HG02943 (cell line): Measurements from ENCODE around the gene SCN7A.

Experiments used
- ATAC-seq: cut with Tn5 transposase; IDR thresholded peaks from one replicate; pipeline ENCODE4 v1.9.1; 2021; ENCODE audit warnings: mild to moderate bottlenecking, low read depth, moderate library complexity; ENCODE audit not compliant: unreplicated experiment

SCN7A gene

GRCh38 chr2:166494140-166494624 is at the start of gene SCN7A:
TSS of gene SCN7A (minus strand) at chr2:166494249. CDS start at chr2:166477696, 16,553 bp downstream.
- ATAC-seq = no peak

GRCh38 chr2:166539340-166540162 is 45.5 kb upstream of the SCN7A start:
- ATAC-seq = peak; percentile 87

- no peak for ATAC-seq
These were observed 42.1 kb upstream of the SCN7A start for GRCh38 chr2:166536111-166536510.

- no peak for ATAC-seq
These were observed 27.1 kb upstream of the SCN7A start for GRCh38 chr2:166521155-166521554.

- no peak for ATAC-seq
These were observed 26.6 kb upstream of the SCN7A start for GRCh38 chr2:166520604-166521003.

GRCh38 chr2:166519391-166519962 is 25.4 kb upstream of the SCN7A start:
- ATAC-seq = no peak

GRCh38 chr2:166518634-166519390 is 24.8 kb upstream of the SCN7A start:
- ATAC-seq = no peak

- no peak for ATAC-seq
These were observed 23.5 kb upstream of the SCN7A start for GRCh38 chr2:166517533-166518061.

GRCh38 chr2:166516712-166517303 is 22.8 kb upstream of the SCN7A start:
- no peak for ATAC-seq

GRCh38 chr2:166513952-166514351 is 19.9 kb upstream of the SCN7A start:
- no peak for ATAC-seq

- no peak for ATAC-seq
These were observed 5.2 kb upstream of the SCN7A start for GRCh38 chr2:166499281-166499680.

- no peak for ATAC-seq
These were observed 2.6 kb downstream of the SCN7A start for GRCh38 chr2:166491461-166491860.

GRCh38 chr2:166487171-166487570 is 6.9 kb downstream of the SCN7A start:
- ATAC-seq = no peak

GRCh38 chr2:166485558-166486178 is 8.4 kb downstream of the SCN7A start:
- ATAC-seq = no peak

GRCh38 chr2:166472332-166472731 is 21.7 kb downstream of the SCN7A start:
- ATAC-seq = no peak

GRCh38 chr2:166468124-166469024 is 25.7 kb downstream of the SCN7A start:
- no peak for ATAC-seq

GRCh38 chr2:166464187-166464586 is 29.9 kb downstream of the SCN7A start:
- ATAC-seq = no peak

- no peak for ATAC-seq
These were observed 30.4 kb downstream of the SCN7A start for GRCh38 chr2:166463640-166464039.

- no peak for ATAC-seq
These were observed 35.4 kb downstream of the SCN7A start for GRCh38 chr2:166458674-166459073.
